Astrocyte (in vitro differentiated cells and primary cell): Measurements from ENCODE around the gene GPRC6A. TPM values are rescaled to one million over a fixed set of nuclear protein-coding genes. Genes with fewer than 3 reads are reported as not detected.

Experiments
- DNase-seq: peaks from one replicate; pipeline ENCODE4 v3.0.0-alpha.2; 2010; ENCODE audit warnings: low read depth
- FAIRE-seq: peaks from 2 replicates; lab custom pipeline; 2011; peaks lifted over from hg19 to GRCh38; lab: Jason Lieb, UNC
- H2AFZ ChIP-seq: 2 replicates; pipeline ENCODE4 v1.6.0; 2012; ENCODE audit warnings: low read depth, low read length, inconsistent platforms
- H3K27ac ChIP-seq: 2 replicates; pipeline ENCODE4 v1.5.1; 2011; ENCODE audit warnings: low read depth, low read length, inconsistent platforms
- H3K27me3 ChIP-seq: 2 replicates; pipeline ENCODE4 v1.6.0; 2011; ENCODE audit warnings: low read length, inconsistent platforms; ENCODE audit not compliant: insufficient read depth
- H3K36me3 ChIP-seq: 2 replicates; pipeline ENCODE4 v1.5.1; 2011; ENCODE audit warnings: low read length, inconsistent platforms; ENCODE audit not compliant: insufficient read depth
- H3K4me1 ChIP-seq: 2 replicates; pipeline ENCODE4 v1.5.1; 2011; ENCODE audit warnings: low read length, inconsistent platforms; ENCODE audit not compliant: insufficient read depth
- H3K4me2 ChIP-seq: 2 replicates; pipeline ENCODE4 v1.6.0; 2012; ENCODE audit warnings: low read length, inconsistent platforms
- H3K4me3 ChIP-seq: 2 replicates; pipeline ENCODE4 v1.5.1; 2011; ENCODE audit warnings: low read depth, mild to moderate bottlenecking, low read length, inconsistent platforms; ENCODE audit not compliant: insufficient read depth
- H3K79me2 ChIP-seq: 2 replicates; pipeline ENCODE4 v1.6.0; 2012; ENCODE audit warnings: mild to moderate bottlenecking, low read length, inconsistent platforms; ENCODE audit not compliant: insufficient read depth
- H3K9ac ChIP-seq: 2 replicates; pipeline ENCODE4 v1.6.0; 2012; ENCODE audit warnings: mild to moderate bottlenecking, low read length, inconsistent platforms
- H3K9me3 ChIP-seq: 2 replicates; pipeline ENCODE4 v1.5.1; 2012; ENCODE audit warnings: low read depth, mild to moderate bottlenecking, low read length, inconsistent platforms; ENCODE audit not compliant: insufficient read depth
- H4K20me1 ChIP-seq: 2 replicates; pipeline ENCODE4 v1.6.0; 2012; ENCODE audit warnings: low read length, inconsistent platforms; ENCODE audit not compliant: insufficient read depth
- H3K27ac Mint-ChIP-seq: one replicate; pipeline ENCODE4 v1.8.0; 2021; ENCODE audit warnings: mild to moderate bottlenecking, mixed read lengths; ENCODE audit not compliant: unreplicated experiment
- H3K27me3 Mint-ChIP-seq: one replicate; pipeline ENCODE4 v1.8.0; 2021; ENCODE audit warnings: low read depth, mixed read lengths; ENCODE audit not compliant: unreplicated experiment
- H3K36me3 Mint-ChIP-seq: one replicate; pipeline ENCODE4 v1.8.0; 2021; ENCODE audit warnings: low read depth, mixed read lengths; ENCODE audit not compliant: unreplicated experiment
- H3K4me1 Mint-ChIP-seq: one replicate; pipeline ENCODE4 v1.8.0; 2021; ENCODE audit warnings: low read depth, mixed read lengths; ENCODE audit not compliant: unreplicated experiment
- H3K4me3 Mint-ChIP-seq: one replicate; pipeline ENCODE4 v1.8.0; 2021; ENCODE audit warnings: mild to moderate bottlenecking, moderate library complexity, mixed read lengths; ENCODE audit not compliant: unreplicated experiment
- H3K9me3 Mint-ChIP-seq: one replicate; pipeline ENCODE4 v1.8.0; 2021; ENCODE audit warnings: mild to moderate bottlenecking, mixed read lengths; ENCODE audit not compliant: unreplicated experiment
- CTCF ChIP-seq: IDR thresholded peaks from 2 replicates; pipeline ENCODE4 v1.5.1; 2011; ENCODE audit warnings: low read depth, mild to moderate bottlenecking, inconsistent platforms, low read length, moderate library complexity; ENCODE audit not compliant: insufficient read depth
- EZH2 ChIP-seq: IDR thresholded peaks from 2 replicates; pipeline ENCODE4 v1.6.1; 2012; ENCODE audit warnings: mild to moderate bottlenecking, low read length, inconsistent platforms; ENCODE audit not compliant: insufficient read depth
- total RNA-seq: library from RNA; stranded (reverse); gene quantifications from 2 replicates; pipeline ENCODE4 v1.2.1, GENCODE V29; 2021

GPRC6A gene
- total RNA-seq, 1 donor from 2014 or later, result not detected

DNA sequence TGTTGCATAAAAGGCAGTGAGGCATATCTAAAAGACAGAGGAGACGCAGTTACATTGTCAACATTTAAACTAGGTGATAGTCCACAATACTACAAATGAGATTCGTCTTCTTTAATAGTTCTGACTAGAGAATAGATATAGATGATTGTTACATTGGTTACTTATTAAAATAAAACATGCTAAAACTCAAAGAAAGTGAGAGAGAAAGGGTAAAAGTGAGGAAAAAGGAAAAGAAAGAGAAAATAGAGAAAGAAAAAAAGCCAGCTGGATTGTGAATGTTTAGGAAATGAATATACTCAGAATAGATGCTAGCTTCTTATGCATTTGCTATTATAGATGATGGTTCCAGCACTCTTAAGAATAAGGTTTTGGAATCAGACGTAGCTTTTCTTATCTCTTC lies 35.7 kb downstream of the GPRC6A start:
- Histone ChIP-seq H3K27ac (no peak overlapping the region), H3K9me3 (no peaks in the 10 kb centered on the region), H2AFZ (no peak overlapping the region), H3K79me2 (no peaks in the 10 kb centered on the region), H3K4me2 (no peak overlapping the region), H3K36me3 (no peaks in the 10 kb centered on the region), H3K4me1 (no peaks in the 10 kb centered on the region), H3K9ac (no peak overlapping the region), H4K20me1 (no peaks in the 10 kb centered on the region), H3K4me3 (no peak overlapping the region), H3K27me3 (peaks cover 5% of the 10 kb centered on the region)
- Mint-ChIP-seq H3K36me3 (no peaks in the 10 kb centered on the region), H3K27ac (no peak overlapping the region), H3K4me3 (no peak overlapping the region), H3K4me1 (no peaks in the 10 kb centered on the region), H3K9me3 (no peaks in the 10 kb centered on the region), H3K27me3 (no peaks in the 10 kb centered on the region)
- no peak for TF ChIP-seq CTCF
- TF ChIP-seq EZH2, result no peak
- DNase-seq (no peak), FAIRE-seq (no peak)

DNA sequence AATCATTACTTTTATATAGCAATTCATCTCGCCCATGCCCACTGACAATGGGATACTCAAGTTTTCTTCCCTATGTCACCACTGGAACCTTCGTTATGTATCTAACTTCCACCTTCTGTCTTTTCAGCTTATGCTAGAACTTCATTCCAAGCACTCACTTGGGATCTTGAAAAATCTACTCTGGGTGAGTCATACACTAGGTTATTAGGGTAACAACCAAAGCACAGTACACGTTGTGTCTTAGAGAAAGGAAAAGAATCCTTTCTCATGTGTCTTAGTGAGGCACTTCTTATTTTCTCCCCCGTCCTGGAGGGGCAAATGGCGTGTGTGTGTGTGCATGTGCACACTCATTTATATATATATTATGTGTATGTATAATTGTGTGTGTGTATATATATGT lies 45.0 kb downstream of the GPRC6A start:
- peak; percentile 4 for DNase-seq
- no peak overlapping the region for H2AFZ ChIP-seq
- no peak for FAIRE-seq
- H3K4me2 ChIP-seq, result no peak overlapping the region
- TF ChIP-seq EZH2, result no peak
- no peak for TF ChIP-seq CTCF
- no peak overlapping the region for H3K4me3 Mint-ChIP-seq
- H3K4me3 ChIP-seq, result no peak overlapping the region
- H3K79me2 ChIP-seq, result no peaks in the 10 kb centered on the region
- no peaks in the 10 kb centered on the region for H3K4me1 ChIP-seq
- H3K27ac Mint-ChIP-seq, result no peak overlapping the region
- no peaks in the 10 kb centered on the region for H3K36me3 Mint-ChIP-seq
- H3K27ac ChIP-seq, result no peak overlapping the region
- H3K9me3 Mint-ChIP-seq, result no peaks in the 10 kb centered on the region
- no peaks in the 10 kb centered on the region for H4K20me1 ChIP-seq
- no peaks in the 10 kb centered on the region for H3K9me3 ChIP-seq
- H3K27me3 Mint-ChIP-seq, result no peaks in the 10 kb centered on the region
- no peak overlapping the region for H3K9ac ChIP-seq
- H3K4me1 Mint-ChIP-seq, result peaks cover 3% of the 10 kb centered on the region
- no peaks in the 10 kb centered on the region for H3K36me3 ChIP-seq
- no peaks in the 10 kb centered on the region for H3K27me3 ChIP-seq

DNA sequence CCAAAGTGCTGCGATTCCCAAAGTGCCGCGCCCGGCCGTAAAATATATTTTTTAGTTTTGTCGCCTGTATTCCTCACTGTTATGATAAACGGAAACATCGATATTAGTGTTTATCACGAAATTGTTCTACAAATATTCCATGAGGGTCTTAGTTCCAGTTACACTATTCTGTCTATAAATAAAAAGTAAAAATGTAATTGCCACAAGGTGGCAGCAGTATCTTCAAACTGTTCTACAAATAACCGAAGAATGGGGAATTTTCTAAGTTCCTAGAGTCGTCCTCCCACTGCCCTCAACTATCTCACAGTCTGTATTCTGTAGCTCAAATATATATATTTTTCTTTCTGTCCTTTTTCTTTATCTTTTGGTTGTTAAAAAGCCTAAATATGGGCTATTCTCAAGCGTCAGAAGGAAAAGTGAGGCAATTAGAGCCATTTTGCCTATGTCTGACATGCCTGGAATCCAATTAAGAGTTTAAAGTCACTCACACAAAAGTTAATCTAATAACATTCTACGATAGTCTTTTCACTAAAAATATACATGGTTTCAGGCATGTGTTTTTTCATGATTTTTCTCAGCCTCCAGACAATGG lies 49.2 kb downstream of the GPRC6A start:
- no peaks in the 10 kb centered on the region for H3K9me3 ChIP-seq
- H3K27ac ChIP-seq, result no peak overlapping the region
- no peak for FAIRE-seq
- H4K20me1 ChIP-seq, result no peaks in the 10 kb centered on the region
- Mint-ChIP-seq H3K4me3 (no peak overlapping the region), H3K36me3 (no peaks in the 10 kb centered on the region), H3K4me1 (peaks cover 3% of the 10 kb centered on the region), H3K27me3 (no peaks in the 10 kb centered on the region), H3K27ac (no peak overlapping the region), H3K9me3 (no peaks in the 10 kb centered on the region)
- H3K4me2 ChIP-seq, result peak overlapping the region; percentile 23
- no peaks in the 10 kb centered on the region for H3K27me3 ChIP-seq
- no peaks in the 10 kb centered on the region for H3K4me1 ChIP-seq
- H3K4me3 ChIP-seq, result no peak overlapping the region
- no peaks in the 10 kb centered on the region for H3K36me3 ChIP-seq
- DNase-seq, result peak; percentile 15
- TF ChIP-seq CTCF, result peak; percentile 44
- no peak for TF ChIP-seq EZH2
- H3K9ac ChIP-seq, result no peak overlapping the region
- H2AFZ ChIP-seq, result no peak overlapping the region
- no peaks in the 10 kb centered on the region for H3K79me2 ChIP-seq
